Activated T-cell treated with anti-CD3 and anti-CD28 coated beads, Interleukin-2, amount 50 U/mL, for 1 hour (primary cell): ENCODE measurements around the gene SLC35F2.
"Not testable (repeated sequence)": the region's sequence is repeated elsewhere in the genome, so short reads cannot be mapped to it uniquely, and the experiment has no call there.

Source experiments
- DNase-seq: peaks from one replicate; pipeline ENCODE4 v3.0.0-alpha.2; 2020

The SLC35F2 gene

GRCh38 chr11:107783121-107783520 is 75.5 kb downstream of the SLC35F2 start:
- no peak for DNase-seq

- no peak for DNase-seq
Measured at GRCh38 chr11:107780775-107781174, 77.8 kb downstream of the SLC35F2 start.

- no peak for DNase-seq
Measured at GRCh38 chr11:107780136-107780535, 78.5 kb downstream of the SLC35F2 start.

- DNase-seq, result no peak
Measured at GRCh38 chr11:107778839-107779517, 79.6 kb downstream of the SLC35F2 start.

- DNase-seq, result no peak
Measured at GRCh38 chr11:107777110-107777509, 81.5 kb downstream of the SLC35F2 start.

GRCh38 chr11:107776062-107776461 is 82.5 kb downstream of the SLC35F2 start:
- DNase-seq, result no peak

- DNase-seq, result no peak
Measured at GRCh38 chr11:107770551-107770951, 88.0 kb downstream of the SLC35F2 start.

GRCh38 chr11:107769189-107769588 is 89.4 kb downstream of the SLC35F2 start:
- DNase-seq, result no peak

GRCh38 chr11:107758719-107759355 is 99.8 kb downstream of the SLC35F2 start:
- DNase-seq, result not testable (repeated sequence)

GRCh38 chr11:107757661-107758060 is 100.9 kb downstream of the SLC35F2 start:
- no peak for DNase-seq

GRCh38 chr11:107756553-107756952 is 102.0 kb downstream of the SLC35F2 start:
- no peak for DNase-seq

GRCh38 chr11:107752949-107753822 is 105.4 kb downstream of the SLC35F2 start:
- no peak for DNase-seq

GRCh38 chr11:107752508-107752907 is 106.1 kb downstream of the SLC35F2 start:
- DNase-seq, result no peak

GRCh38 chr11:107751082-107751481 is 107.5 kb downstream of the SLC35F2 start:
- no peak for DNase-seq

GRCh38 chr11:107750313-107750712 is 108.3 kb downstream of the SLC35F2 start:
- no peak for DNase-seq

GRCh38 chr11:107747622-107748021 is 111.0 kb downstream of the SLC35F2 start:
- DNase-seq, result no peak

- DNase-seq, result no peak
Measured at GRCh38 chr11:107744736-107745135, 113.9 kb downstream of the SLC35F2 start.

- DNase-seq, result no peak
Measured at GRCh38 chr11:107743191-107743590, 115.4 kb downstream of the SLC35F2 start.

GRCh38 chr11:107741044-107741823 is 117.4 kb downstream of the SLC35F2 start:
- no peak for DNase-seq
